Measurements from ENCODE around the gene YRDC.

DNA sequence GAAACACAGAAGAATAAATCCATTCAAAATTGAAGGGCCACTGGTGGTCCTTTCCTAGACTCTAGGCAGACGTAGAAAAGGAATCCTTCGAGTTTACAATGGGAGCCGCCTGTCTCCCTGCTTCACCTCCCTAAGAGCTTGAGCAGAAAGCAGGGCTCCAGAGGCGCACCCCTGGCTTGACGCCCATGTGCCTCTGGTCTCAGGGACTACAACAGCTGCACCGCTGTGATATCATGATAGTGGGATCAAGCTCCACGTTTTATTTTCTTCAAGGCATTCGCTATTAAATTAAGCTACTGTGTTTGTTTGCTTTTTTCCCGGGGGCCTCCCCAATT, 821 bp downstream of the YRDC start:
- no peak for TF ChIP-seq EZH2 (IDR thresholded peaks at IDR 0.05; ENCODE audit: insufficient read depth, poor library complexity, severe bottlenecking)
- no peak for TF ChIP-seq EZH2phosphoT487 (IDR thresholded peaks at IDR 0.05; ENCODE audit: insufficient read depth, low read depth)

Measured in GM23248 (cell line).